Stimulated activated memory B cell treated with anti-CD40 and anti-IgM and Interleukin-4, amounts not matched to agents 10 μg/mL and 1 μg/mL and 100 μg/mL, for 72 hours (primary cell): ENCODE measurements around the gene SIRPB2.

Experiments
- ATAC-seq: fragments of 150-1000 bp; cut with Tn5 transposase; 2 replicates; pipeline ENCODE4 v1.10.0; 2021
- H3K27ac Mint-ChIP-seq: one replicate; pipeline ENCODE4 v1.8.0; 2022; ENCODE audit warnings: mild to moderate bottlenecking, mixed read lengths
- H3K27me3 Mint-ChIP-seq: one replicate; pipeline ENCODE4 v1.8.0; 2022; ENCODE audit warnings: mixed read lengths
- H3K36me3 Mint-ChIP-seq: one replicate; pipeline ENCODE4 v1.8.0; 2022; ENCODE audit warnings: mixed read lengths
- H3K4me1 Mint-ChIP-seq: one replicate; pipeline ENCODE4 v1.8.0; 2022; ENCODE audit warnings: mixed read lengths
- H3K4me3 Mint-ChIP-seq: one replicate; pipeline ENCODE4 v1.8.0; 2022; ENCODE audit warnings: mild to moderate bottlenecking, moderate library complexity, mixed read lengths
- H3K9me3 Mint-ChIP-seq: one replicate; pipeline ENCODE4 v1.8.0; 2022; ENCODE audit warnings: mixed read lengths

The SIRPB2 gene

DNA sequence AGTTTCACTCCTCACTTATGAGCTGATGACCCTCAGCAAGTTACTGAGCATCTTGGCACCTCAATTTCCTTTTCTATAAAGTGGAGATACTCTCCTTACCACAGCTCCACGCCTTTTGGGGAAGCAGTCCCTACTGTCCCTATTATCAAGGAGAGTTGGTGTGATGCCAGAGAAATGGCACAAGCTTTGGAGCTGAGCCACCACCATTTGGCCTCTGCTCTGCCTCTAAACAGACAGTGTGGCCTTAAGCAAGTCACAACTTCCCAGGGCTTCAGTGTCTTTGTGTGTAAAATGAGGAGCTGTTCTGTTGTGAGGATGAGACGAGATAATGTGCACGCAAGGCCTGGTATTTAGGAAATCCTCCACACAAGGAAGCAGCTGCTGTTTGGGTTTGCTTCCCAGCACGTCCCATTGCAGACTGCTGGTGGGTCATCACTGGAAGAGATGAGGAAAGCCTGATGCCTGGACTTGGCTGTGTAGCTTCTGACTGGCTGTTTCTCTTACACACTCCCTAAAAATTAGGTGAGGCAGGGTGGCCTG lies 43.1 kb downstream of the SIRPB2 start:
- ATAC-seq: no peak
- H3K36me3 Mint-ChIP-seq: peaks cover 62% of the 10 kb centered on the region

DNA sequence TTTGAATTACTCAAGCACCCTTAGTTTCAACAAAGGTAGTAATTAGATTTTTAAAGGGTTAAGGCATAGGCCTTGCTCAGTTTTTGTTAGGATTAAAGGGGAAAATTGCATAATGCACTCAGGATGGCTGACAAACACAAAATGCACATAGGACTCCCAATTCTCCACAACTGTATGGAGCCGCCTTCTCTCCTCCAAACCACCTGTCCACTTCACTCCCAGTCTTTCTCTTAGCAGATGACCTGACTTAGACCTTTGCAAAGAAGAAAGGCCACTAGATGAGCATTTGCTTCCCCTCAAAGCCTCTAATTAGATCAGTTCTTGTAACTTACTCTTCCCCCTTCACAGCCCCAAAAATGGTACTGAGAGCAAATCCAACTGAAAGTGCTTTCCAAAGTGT lies 44.7 kb downstream of the SIRPB2 start:
- no peak overlapping the region for H3K27ac Mint-ChIP-seq
- H3K4me1 Mint-ChIP-seq: no peaks in the 10 kb centered on the region
- no peak overlapping the region for H3K4me3 Mint-ChIP-seq
- ATAC-seq: no peak
- H3K9me3 Mint-ChIP-seq: no peaks in the 10 kb centered on the region
- peaks cover 62% of the 10 kb centered on the region for H3K36me3 Mint-ChIP-seq
- no peaks in the 10 kb centered on the region for H3K27me3 Mint-ChIP-seq

More for the DNA sequence above, 43.1 kb downstream of the SIRPB2 start:
- no peaks in the 10 kb centered on the region for H3K27me3 Mint-ChIP-seq
- H3K9me3 Mint-ChIP-seq: no peaks in the 10 kb centered on the region
- no peak overlapping the region for H3K27ac Mint-ChIP-seq
- no peak overlapping the region for H3K4me3 Mint-ChIP-seq
- no peaks in the 10 kb centered on the region for H3K4me1 Mint-ChIP-seq

DNA sequence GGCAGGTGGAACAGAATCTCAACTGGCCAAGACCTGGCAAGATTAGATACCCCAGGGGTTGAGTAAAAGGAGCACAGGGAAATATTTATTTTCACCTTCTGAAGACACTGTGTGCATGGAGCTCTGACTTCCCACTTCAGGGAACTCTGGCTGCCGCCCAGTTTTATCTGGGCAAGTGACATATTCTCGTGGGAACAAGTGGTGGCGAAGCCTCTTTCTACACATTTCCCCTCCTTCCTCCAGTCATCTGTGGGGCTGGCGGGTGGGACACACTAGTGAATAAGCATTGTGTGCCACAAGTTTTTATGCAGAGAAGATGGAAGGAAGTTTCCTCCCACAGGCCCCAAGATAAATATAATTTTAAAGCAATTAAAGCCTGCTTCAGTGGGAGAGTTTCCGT lies 48.1 kb downstream of the SIRPB2 start:
- no peak for ATAC-seq
- no peak overlapping the region for H3K4me3 Mint-ChIP-seq
- H3K9me3 Mint-ChIP-seq: no peaks in the 10 kb centered on the region
- H3K36me3 Mint-ChIP-seq: peaks cover 56% of the 10 kb centered on the region
- H3K27me3 Mint-ChIP-seq: no peaks in the 10 kb centered on the region
- H3K4me1 Mint-ChIP-seq: peaks cover 5% of the 10 kb centered on the region
- H3K27ac Mint-ChIP-seq: no peak overlapping the region

DNA sequence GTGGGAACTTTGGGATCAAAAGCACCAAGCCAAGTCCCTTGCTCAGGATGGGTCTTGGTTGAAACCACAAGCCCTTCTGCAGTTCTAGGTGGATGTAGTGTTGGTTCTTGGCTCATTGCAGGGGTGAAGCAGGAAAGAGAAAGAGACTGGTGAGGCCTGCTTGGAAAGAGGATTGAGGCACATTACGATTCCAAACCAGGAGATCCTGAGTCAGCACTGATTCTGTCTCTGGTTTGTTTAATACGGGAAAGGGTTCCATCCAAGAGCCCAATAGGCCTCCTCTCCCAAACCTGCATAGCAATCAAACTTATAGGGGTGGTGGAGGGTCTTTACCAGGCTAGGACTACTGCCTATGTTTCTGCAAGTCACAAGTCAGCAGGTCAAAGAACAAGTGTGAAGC lies 48.9 kb downstream of the SIRPB2 start:
- peaks cover 8% of the 10 kb centered on the region for H3K4me1 Mint-ChIP-seq
- no peak overlapping the region for H3K4me3 Mint-ChIP-seq
- H3K9me3 Mint-ChIP-seq: no peaks in the 10 kb centered on the region
- H3K36me3 Mint-ChIP-seq: peaks cover 55% of the 10 kb centered on the region
- H3K27me3 Mint-ChIP-seq: no peaks in the 10 kb centered on the region
- ATAC-seq: no peak
- H3K27ac Mint-ChIP-seq: no peak overlapping the region

DNA sequence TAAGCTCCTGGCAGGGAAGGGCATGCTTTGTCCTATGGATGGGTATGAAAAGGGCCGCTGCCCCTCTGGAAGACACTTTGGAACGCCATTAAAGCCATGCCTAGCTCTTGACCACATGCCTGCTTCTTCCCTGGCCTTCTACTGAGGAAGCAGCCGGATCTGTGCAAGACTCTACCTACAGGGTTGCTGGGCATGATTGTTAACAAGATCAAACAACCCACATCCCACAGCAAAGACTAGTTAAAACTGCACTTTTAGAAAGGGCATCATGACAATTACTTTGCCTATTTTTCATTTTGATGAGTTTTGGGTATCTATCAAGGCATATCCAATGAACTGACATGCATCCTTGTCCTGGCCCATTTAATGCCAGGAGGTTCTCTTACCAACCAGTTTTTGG lies 50.1 kb downstream of the SIRPB2 start:
- ATAC-seq: no peak

DNA sequence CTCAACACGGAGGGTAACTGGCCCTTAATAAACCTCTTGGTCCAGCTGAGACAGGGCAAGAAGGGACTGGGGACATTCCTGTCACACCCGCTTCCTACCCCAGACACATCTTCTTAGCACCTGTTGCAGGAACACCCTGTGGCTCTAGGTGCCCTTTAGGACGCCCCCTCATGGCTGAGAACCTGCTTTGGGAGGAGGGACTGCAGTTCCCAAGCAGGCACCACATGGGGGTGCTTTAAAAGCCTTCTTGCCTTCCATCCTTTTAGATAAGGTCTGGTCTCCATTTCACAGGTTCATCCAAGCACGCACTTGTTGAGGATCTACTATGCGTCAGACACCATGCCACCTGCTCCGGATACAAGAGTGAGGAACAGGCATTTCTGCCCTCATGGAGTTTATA lies 51.2 kb downstream of the SIRPB2 start:
- Mint-ChIP-seq H3K4me3 (no peak overlapping the region), H3K4me1 (peaks cover 18% of the 10 kb centered on the region), H3K27me3 (no peaks in the 10 kb centered on the region), H3K36me3 (peaks cover 43% of the 10 kb centered on the region), H3K9me3 (no peaks in the 10 kb centered on the region), H3K27ac (peak overlapping the region; percentile 52)
- no peak for ATAC-seq

More for the DNA sequence above, 50.1 kb downstream of the SIRPB2 start:
- H3K4me3 Mint-ChIP-seq: no peak overlapping the region
- peaks cover 13% of the 10 kb centered on the region for H3K4me1 Mint-ChIP-seq
- no peak overlapping the region for H3K27ac Mint-ChIP-seq
- H3K36me3 Mint-ChIP-seq: peaks cover 54% of the 10 kb centered on the region
- no peaks in the 10 kb centered on the region for H3K9me3 Mint-ChIP-seq
- no peaks in the 10 kb centered on the region for H3K27me3 Mint-ChIP-seq

DNA sequence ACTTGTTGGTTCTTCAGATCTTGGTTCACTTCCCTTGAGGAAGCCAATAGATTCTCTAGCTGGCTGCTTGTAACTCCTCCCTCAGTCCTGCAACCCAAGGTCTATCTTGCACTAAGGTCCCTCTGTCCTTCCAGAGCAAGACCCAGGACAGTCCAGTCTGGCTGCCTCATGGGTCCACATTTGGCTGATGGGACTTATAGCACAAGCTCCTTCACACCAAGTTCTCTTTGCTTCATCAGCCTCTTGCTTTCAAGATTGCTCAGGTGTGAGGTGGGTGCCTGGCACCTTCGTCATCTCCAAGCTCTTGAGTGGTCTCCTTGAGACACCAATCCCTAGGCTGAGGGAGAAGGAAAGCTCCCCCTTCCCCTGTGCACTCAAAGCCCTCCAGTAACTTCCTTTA lies 52.9 kb downstream of the SIRPB2 start:
- H3K4me1 Mint-ChIP-seq: peaks cover 27% of the 10 kb centered on the region
- no peak overlapping the region for H3K27ac Mint-ChIP-seq
- H3K9me3 Mint-ChIP-seq: no peaks in the 10 kb centered on the region
- H3K27me3 Mint-ChIP-seq: no peaks in the 10 kb centered on the region
- no peak overlapping the region for H3K4me3 Mint-ChIP-seq
- peaks cover 31% of the 10 kb centered on the region for H3K36me3 Mint-ChIP-seq
- ATAC-seq: no peak

DNA sequence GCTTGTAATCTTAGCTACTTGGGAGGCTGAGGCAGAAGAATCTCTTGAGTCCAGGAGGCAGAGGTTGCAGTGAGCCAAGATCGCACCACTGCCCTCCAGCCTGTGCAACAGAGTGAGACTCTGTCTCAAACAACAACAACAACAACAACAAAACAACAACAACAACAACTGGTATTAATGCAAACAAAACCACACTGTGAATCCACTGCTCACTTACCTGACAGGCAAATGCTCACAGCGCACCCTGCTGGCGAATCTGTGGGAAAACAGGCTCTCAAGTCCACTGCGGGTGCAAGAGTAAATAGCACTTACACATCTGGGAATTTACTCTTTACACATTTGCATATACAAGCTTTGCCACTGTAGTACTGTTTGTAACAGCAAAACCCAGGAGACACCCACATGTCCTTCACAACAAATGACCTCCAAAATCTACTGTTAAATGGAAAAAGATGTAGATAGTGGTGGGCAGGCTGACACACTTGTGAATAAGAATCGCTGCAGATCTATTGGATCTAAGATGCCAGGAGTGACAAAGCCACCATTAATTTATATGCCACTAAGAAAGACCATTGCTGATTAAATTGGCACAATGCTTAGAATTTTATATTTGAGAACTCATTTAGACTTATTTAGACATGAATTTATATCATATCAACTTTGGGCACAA lies 53.9 kb downstream of the SIRPB2 start:
- H3K9me3 Mint-ChIP-seq: no peaks in the 10 kb centered on the region
- no peaks in the 10 kb centered on the region for H3K27me3 Mint-ChIP-seq
- H3K36me3 Mint-ChIP-seq: peaks cover 23% of the 10 kb centered on the region
- ATAC-seq: no peak
- H3K27ac Mint-ChIP-seq: no peak overlapping the region
- peaks cover 33% of the 10 kb centered on the region for H3K4me1 Mint-ChIP-seq
- no peak overlapping the region for H3K4me3 Mint-ChIP-seq

DNA sequence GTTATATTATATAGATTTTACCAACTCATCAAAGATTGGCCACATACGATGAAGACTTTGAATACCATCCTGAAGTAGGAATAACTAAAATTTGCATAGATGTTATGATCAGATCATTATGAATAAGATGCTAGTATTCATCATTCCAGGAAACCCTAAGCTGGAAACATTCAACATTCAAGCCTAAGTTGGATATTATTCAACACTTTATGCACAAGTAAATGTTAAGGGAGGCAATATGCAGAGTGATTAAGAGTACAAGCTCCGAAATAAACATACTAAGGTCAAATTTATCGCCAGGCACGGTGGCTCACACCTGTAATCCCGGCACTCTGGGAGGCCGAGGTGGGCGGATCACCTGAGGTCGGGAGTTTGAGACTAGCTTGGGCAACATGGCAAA lies 55.0 kb downstream of the SIRPB2 start:
- no peak overlapping the region for H3K4me3 Mint-ChIP-seq
- H3K4me1 Mint-ChIP-seq: peaks cover 44% of the 10 kb centered on the region

DNA sequence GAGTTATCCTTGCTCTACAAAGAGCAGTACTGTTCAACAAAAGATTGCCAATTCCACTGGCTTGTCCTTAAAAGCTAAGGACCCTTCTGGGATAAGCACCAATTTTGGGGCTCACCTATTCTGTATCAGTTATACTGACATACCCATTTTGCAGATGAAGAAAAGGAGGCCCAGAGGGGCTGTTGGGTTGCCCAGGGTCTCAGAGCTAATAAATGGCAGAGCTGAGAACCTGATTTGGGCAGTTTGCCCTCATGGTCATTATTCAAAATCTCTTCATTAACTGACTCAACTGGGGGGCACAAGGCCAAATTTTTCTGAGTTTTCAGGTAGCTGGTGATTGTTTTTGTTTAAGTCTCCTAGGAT lies 55.9 kb downstream of the SIRPB2 start:
- Mint-ChIP-seq H3K27ac (peak overlapping the region; percentile 22), H3K4me3 (no peak overlapping the region), H3K9me3 (no peaks in the 10 kb centered on the region), H3K4me1 (peaks cover 47% of the 10 kb centered on the region), H3K27me3 (no peaks in the 10 kb centered on the region), H3K36me3 (peaks cover 12% of the 10 kb centered on the region)
- no peak for ATAC-seq

More for the DNA sequence above, 55.0 kb downstream of the SIRPB2 start:
- H3K27ac Mint-ChIP-seq: no peak overlapping the region
- no peak for ATAC-seq
- H3K9me3 Mint-ChIP-seq: no peaks in the 10 kb centered on the region
- H3K36me3 Mint-ChIP-seq: peaks cover 13% of the 10 kb centered on the region
- H3K27me3 Mint-ChIP-seq: no peaks in the 10 kb centered on the region

DNA sequence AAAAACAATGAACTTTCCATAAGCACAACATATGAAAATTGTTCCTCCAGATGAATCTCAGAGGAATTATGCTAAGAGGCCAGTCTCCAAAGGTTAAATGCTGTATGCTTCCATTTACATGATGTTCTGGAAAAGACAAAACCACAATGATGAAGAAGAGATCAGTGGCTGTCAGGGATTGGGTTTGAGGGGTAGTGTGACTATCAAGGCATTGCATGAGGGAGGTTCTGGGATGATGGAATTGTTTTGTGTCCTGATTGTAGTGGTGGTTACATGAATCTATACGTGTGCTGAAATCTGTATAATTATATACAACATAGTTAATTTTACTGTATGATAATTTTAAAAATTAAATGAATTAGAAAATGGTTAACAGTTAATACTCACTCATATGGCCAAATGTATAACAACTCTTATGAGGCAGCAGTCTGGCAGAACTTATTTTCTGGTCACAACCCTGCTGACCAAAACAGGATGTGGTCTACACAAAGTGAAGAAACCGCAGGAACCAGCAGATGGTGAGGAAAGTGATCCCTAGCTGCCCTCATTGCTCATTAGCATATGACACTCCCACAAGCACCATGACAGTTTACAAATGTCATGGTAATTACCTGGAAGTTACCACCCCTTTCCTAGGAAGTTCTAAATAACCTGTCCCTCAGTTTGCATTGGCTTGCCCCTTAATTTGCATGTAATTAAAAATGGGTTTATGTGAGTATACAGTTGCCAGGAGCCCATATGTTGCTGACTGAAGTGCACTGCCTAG lies 56.5 kb downstream of the SIRPB2 start:
- Mint-ChIP-seq H3K36me3 (peaks cover 7% of the 10 kb centered on the region), H3K4me1 (peaks cover 47% of the 10 kb centered on the region), H3K27me3 (no peaks in the 10 kb centered on the region), H3K4me3 (no peak overlapping the region), H3K27ac (peak overlapping the region; percentile 22), H3K9me3 (no peaks in the 10 kb centered on the region)
- peak; percentile 95 for ATAC-seq

DNA sequence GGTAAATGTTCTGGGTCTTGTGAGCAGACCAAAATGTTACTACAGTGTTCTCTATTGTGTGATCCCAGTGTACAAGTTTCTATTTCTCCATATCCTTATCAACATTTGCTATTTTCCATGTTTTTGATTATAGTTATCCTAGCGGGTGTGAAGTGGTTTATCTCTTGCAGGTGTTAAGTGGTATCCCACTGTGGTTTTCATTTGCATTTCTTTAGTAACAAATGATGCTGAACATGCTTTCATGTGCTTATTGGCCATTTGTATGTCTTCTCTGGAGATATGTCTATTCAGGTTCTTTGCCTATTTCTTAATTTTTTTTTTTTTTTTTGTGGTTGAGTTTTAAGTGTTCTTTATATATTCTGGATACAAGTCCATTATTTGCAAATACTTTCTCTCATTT lies 60.1 kb downstream of the SIRPB2 start:
- Mint-ChIP-seq H3K4me3 (no peak overlapping the region), H3K27ac (no peak overlapping the region), H3K27me3 (no peaks in the 10 kb centered on the region), H3K4me1 (peaks cover 34% of the 10 kb centered on the region), H3K9me3 (no peaks in the 10 kb centered on the region), H3K36me3 (peaks cover 5% of the 10 kb centered on the region)
- no peak for ATAC-seq

DNA sequence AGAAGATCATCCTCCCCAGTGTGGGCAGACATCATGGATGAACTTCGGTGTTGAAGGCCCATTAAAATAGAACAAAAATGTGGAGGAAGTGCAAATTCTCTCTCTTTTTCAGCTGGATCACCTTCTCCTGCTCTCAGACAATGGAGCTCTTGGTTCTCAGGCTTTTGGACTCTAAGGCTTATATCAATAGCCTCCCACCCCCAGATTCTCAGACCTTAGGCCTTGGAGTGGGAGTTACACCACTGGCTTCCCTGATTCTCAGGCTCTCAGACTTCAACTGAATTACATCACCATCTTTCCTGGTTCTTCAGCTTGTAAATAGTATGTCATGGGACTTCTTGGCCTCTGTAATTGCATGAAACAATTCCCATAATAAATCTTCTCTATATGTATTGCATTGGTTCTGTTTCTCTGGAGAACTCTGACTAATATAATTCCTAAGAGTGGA lies 61.2 kb downstream of the SIRPB2 start:
- Mint-ChIP-seq H3K36me3 (peaks cover 5% of the 10 kb centered on the region), H3K27ac (no peak overlapping the region), H3K9me3 (no peaks in the 10 kb centered on the region), H3K4me1 (peaks cover 30% of the 10 kb centered on the region), H3K4me3 (no peak overlapping the region), H3K27me3 (no peaks in the 10 kb centered on the region)
- no peak for ATAC-seq

DNA sequence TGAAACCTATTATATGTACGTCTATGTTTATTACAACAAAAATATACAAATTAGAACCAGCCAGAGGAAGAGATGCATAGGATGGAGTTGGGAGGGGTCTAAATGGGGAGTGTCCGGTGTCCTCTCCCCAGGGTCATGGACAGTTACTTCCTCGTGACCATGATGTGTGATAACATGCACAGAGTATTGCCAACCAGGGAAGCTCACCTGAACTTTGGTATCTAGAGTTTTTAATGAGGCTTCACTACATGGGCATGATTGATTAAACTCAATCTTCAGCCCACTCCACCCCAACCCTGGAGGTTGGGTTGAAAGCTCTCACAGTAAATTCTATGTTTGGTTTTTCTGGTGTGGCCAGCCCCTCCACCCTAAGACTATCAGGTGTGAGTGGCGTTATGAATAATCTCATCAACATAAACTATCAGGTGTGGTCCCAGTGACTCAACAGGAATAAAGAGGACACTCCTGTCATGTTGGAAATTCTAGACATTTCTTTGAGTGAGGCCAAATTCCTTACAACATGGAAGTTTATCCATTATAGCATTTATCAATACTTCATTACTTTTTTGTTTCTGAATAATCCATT lies 62.0 kb downstream of the SIRPB2 start:
- peaks cover 1% of the 10 kb centered on the region for H3K36me3 Mint-ChIP-seq
- no peak for ATAC-seq
- no peaks in the 10 kb centered on the region for H3K9me3 Mint-ChIP-seq
- no peaks in the 10 kb centered on the region for H3K27me3 Mint-ChIP-seq
- peaks cover 22% of the 10 kb centered on the region for H3K4me1 Mint-ChIP-seq
- H3K4me3 Mint-ChIP-seq: no peak overlapping the region
- no peak overlapping the region for H3K27ac Mint-ChIP-seq

DNA sequence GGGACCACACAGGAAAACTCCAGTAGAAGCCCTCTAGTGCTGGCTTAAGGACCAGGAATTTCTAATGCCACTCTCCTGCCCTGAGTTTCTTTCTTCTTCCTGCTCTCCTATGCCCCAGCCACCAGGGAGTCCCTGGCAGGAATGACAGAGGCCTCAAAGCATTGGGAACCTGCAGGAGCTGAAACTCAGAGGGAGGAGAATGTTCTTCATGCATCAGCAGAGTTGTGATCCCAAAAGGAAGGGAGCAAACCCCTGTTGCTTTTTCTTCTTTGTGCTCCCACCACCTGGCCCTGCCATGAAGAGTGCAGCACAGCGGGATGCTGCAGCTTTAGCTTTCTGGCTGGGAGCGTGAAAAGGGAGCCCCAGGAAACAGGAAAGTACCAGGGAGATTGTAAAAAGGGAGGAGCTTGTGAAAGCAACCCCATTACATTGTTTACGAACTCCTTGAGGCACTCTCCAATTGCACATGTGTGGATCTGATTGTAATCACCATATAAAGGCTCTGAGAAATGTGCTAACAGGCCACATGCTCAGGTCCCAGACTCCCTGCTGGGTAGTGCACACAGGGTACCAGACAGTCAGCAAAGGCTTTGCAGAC lies 63.7 kb downstream of the SIRPB2 start:
- no peak for ATAC-seq
- Mint-ChIP-seq H3K27me3 (no peaks in the 10 kb centered on the region), H3K4me1 (peaks cover 17% of the 10 kb centered on the region), H3K36me3 (peaks cover 6% of the 10 kb centered on the region), H3K4me3 (no peak overlapping the region), H3K9me3 (peaks cover 5% of the 10 kb centered on the region), H3K27ac (no peak overlapping the region)
